HG03103 (cell line): ENCODE measurements around the gene LPP.

Experiments used
- ATAC-seq: cut with Tn5 transposase; IDR thresholded peaks from one replicate; pipeline ENCODE4 v1.9.1; 2021; ENCODE audit warnings: low read depth; ENCODE audit not compliant: unreplicated experiment

LPP gene

DNA sequence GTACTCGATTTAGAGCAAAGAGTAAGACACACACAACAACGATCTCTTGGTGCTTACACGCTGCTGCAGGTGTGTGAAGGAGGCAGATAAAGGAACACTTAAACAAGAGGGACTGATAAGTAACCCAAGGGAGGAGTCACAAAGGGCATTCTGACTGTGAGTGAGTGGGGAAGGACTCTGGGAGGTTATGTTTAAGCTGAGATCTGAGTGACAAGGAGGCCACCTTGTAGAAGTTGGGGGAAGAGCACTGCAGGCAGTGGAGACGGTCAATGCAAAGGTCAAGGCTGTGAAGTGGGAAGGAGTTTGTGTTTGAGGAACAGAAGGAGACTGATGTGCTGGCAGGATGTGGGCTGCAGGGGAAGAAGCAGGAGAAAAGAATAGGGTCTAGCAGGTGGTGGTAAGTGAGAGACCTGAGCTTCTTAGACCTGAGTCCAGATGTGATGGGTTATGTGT, 63.1 kb downstream of the LPP start:
- ATAC-seq = no peak

DNA sequence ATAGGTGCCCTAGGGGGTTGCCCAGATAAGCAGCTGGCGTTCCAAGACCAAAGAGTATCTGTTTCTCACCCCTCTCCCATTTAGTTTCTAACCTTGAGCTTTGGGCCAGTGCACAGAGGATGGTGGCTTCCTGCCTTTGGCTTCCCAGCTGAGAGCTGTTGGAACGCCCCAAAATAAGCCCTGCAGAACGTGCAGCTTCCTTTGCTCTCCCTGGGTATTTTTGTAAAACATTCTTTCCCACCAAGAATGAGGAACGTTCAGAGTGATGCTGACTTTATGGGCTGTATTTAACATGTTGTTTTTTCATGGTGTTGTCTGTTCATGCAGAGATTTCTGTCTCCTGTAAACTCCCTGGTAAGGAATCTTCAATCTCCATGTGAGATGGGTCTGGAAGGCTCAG, 63.8 kb downstream of the LPP start:
- ATAC-seq = no peak

GRCh38 chr3:188218603-188219002, 64.6 kb downstream of the LPP start:
- ATAC-seq = no peak

DNA sequence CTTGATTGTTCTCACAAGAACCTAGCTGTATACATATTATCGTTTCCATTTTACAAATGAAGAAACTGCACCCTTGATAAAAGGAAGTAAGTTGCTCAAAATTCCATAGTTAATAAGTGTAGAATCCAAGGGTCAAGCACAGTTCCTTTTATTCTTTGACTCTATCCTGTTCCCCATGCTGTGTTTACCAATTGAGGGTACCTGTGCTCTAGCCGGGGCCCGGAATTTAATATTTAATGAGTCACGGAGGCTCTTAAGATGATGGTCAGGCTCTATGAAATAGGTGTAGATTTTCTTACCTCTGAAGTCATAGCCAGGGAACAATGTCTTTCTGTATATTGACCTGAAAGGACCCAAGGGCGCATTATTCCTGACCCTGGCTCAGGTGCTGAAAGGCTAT, 65.2 kb downstream of the LPP start:
- no peak for ATAC-seq

DNA sequence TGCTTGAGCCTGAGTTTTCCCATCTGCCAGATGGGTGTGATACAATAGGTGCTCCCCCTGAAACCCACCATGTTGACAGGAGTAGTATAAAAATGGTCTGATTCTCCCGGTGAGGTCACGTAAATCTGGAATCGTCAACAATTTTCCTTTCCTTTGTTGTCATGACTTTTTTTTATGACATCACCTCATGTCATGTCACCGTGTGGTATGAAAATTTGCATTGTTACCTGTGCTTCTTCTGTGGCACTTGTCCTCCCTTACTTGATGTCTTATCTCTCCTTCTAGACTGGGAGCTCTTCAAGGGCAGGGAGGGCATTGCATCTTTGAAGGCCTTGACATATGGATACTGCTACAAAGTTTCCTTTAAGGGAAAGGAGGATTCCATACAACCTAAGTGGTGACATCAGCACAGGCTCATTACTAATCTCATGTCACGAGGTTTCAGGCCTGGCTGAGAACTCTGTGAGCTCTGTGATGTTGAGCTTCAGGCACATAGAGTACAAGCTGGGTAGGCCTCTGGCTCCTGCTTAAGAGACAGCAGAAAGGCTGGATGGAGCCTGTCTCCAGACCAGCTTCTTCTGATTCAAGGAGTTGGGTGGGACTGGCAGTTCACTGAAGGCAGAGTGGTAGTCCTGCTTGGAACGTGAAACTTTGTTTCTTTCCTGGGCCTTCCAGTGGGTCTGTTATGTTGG, 66.3 kb downstream of the LPP start:
- no peak for ATAC-seq

DNA sequence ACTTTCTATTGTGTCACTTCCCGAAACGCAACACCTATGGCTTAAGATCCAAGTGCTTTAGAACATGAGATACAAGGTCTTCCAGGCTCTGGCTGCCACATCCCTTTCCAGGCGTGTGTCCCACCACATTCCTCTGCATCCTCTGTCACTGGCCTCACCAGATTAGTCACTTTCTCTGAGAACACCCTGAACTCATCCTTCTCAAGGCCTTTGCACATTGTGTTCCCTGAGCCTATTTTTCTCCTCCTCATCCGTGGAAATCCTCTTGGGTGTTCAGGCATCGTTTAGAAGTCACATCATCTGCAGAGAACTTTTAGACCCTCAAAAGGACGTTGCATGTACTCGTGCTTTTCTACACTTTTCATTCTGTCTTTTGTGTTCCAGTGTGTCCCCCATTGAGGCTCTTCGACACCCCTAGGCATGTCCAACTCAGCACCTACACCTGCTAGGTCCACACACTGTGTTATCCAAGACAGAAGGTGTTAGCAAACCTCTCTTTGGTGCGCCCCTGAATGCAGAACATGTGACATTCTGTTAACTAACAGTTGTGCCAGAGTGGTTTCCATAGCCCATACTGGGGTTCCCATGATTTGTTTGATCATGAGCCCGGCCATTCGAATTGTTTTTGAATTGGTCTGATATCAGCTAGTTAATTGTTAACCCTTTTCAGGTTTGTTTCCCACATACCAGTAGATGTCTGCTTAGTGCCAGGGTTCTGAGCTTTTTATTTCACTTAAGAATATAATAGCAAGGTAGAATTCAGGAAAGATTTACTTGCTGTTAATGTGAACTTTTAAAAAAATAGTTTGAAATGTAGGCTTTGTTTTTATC, 67.2 kb downstream of the LPP start:
- no peak for ATAC-seq

- ATAC-seq = no peak
These were observed 70.0 kb downstream of the LPP start for GRCh38 chr3:188223936-188224335.

- ATAC-seq = no peak
These were observed 73.5 kb downstream of the LPP start for GRCh38 chr3:188227442-188227841.

- no peak for ATAC-seq
These were observed 75.2 kb downstream of the LPP start for GRCh38 chr3:188229177-188229576.

- no peak for ATAC-seq
These were observed 75.8 kb downstream of the LPP start for GRCh38 chr3:188229726-188230125.

GRCh38 chr3:188230962-188231361, 77.0 kb downstream of the LPP start:
- ATAC-seq = no peak

DNA sequence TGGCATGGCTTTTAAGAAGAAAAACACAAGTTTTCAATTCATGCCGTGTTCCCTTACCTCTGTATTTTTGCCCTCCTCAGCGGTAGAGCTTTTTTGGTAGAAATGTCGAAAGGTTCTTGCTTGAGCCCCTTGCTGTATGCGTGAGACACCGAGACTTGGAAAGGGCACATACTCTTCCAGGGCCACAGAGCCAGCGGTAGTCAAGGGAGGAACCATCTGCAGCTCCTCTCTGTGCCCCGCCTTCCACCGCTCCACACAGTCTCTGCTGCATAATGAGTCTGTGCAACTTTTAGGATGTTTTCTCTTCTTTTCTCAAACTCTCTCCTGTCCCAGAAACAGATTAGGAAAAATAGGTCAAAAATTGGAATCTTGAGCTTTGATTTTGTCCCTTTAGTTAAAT, 77.5 kb downstream of the LPP start:
- no peak for ATAC-seq

- ATAC-seq = no peak
These were observed 78.7 kb downstream of the LPP start for GRCh38 chr3:188232656-188233055.

GRCh38 chr3:188233320-188233719, 79.4 kb downstream of the LPP start:
- ATAC-seq = no peak

GRCh38 chr3:188234132-188234531, 80.2 kb downstream of the LPP start:
- ATAC-seq = no peak

GRCh38 chr3:188236271-188236670, 82.3 kb downstream of the LPP start:
- ATAC-seq = no peak

- no peak for ATAC-seq
These were observed 85.1 kb downstream of the LPP start for GRCh38 chr3:188239035-188239434.

GRCh38 chr3:188239577-188239976, 85.6 kb downstream of the LPP start:
- no peak for ATAC-seq

- ATAC-seq = no peak
These were observed 86.4 kb downstream of the LPP start for GRCh38 chr3:188240189-188240981.

GRCh38 chr3:188241072-188241471, 87.1 kb downstream of the LPP start:
- no peak for ATAC-seq

- no peak for ATAC-seq
These were observed 87.9 kb downstream of the LPP start for GRCh38 chr3:188241883-188242282.
